ENCODE measurements around the gene BCAP31. TPM values are rescaled to one million over a fixed set of nuclear protein-coding genes. Genes with fewer than 3 reads are reported as not detected.

The BCAP31 gene
- total and polyA plus RNA-seq, 2 of the 13 experiments (the other 11 are each of a cell fraction or from before 2014, with no cell fraction given), result 139 to 178 TPM

DNA sequence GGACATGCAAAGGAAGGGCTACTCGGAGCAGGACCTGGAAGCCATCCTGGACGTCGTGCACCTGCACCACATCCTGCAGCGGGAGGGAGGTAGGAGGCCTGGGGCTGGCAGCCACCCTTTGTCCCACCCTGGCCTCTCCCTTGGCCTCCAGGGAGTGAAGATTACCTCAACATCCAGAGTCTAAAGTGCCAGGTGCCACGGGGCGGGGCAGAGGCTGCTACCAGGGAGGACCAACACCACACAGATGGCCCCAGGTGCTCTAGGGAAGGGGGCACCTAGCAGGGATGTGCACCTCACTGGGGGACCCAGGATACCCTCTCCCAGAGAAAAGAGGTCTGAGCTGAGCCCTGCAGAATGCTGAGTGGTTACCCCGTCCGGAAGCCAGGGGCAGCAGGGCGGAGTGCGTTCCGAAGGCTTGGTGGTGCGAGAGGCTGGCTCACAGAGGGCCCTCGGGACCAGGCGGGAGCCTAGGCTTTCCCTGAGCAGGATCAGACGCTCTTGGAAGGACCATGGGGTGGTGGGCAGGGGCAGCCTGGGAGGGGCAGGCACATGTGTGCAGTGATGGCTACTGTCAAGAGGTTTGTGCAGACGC lies 16.5 kb upstream of the BCAP31 start (continued):
- TF ChIP-seq, protein P1, sequence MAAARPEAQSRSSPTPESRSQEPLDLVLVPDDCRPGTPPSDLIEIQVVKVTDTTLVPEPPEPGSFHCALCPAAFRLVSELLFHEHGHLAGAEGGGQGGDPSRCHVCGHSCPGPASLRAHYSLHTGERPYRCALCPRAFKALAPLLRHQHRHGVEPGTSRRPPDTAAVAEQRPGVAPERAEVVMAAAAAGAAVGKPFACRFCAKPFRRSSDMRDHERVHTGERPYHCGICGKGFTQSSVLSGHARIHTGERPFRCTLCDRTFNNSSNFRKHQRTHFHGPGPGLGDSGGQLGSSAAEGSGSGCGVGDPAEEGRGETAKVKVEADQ (CRISPR knock-in tag; IDR thresholded peaks at IDR 0.05; ENCODE audit: borderline replicate concordance), result no peak

DNA sequence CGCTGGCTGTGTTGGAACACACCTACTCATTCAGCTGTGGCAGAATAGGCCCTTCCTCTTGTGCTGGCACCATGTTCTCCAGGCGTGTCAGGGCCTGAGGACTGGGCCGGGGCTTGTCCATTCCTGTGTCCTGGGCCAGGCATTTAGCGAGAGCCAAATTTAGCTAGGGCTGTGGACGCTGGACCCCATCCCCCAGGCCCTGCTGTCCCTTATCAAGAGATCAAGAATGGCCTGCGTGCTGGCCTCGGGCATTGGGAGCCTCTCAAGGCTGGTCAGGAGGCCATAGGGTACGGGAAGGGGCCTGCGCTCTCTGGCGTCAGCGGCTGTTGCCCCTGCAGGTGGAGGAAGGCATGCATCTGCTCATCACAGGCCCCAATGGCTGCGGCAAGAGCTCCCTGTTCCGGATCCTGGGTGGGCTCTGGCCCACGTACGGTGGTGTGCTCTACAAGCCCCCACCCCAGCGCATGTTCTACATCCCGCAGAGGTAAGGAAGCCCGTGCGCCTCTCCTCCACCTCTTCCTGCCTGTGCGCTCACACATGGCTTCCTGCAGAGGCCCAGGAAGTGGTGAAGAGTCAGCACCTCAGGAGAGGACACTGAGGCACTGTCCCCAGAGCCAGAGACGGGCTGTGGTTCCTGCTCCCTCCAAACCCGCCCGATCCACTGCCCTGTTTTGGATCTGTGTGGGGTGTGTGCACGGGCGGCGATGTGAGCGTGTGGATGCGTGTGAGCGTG lies 15.7 kb upstream of the BCAP31 start:
- no peak for FAIRE-seq
- CTCF ChIA-PET (ENCODE audit: low intra/inter-chr PET ratio, low total read pairs), result no interaction called here
- intact Hi-C loops (cut with micrococcal nuclease; ENCODE audit: unreplicated experiment) (no loop called here), in situ Hi-C loops (cut with HindIII; ENCODE audit: extremely low pct_ligation_motif_present, low pct_unique_long_range_greater_than_20kb) (no loop called here)
- Histone ChIP-seq H3K79me2 (ENCODE audit: insufficient read depth, low read length) (no peaks in the 10 kb centered on the region), H3K36me3 (replicated peaks in 1 of 2; ENCODE audit: control insufficient read depth in 1 of 2, insufficient read depth in 2 of 2, low read length in 2 of 2) (0 out of 5 replicates have a peak, but pooled peaks cover 0 to 3% of the 10 kb centered on the region in 2 experiments), H3K4me2 (ENCODE audit: low read depth, low read length) (no peak overlapping the region), H3K27me3 (ENCODE audit: control insufficient read depth in 1 of 2, insufficient read depth in 2 of 2, low read length in 2 of 2) (no peaks in the 10 kb centered on the region), H3K9ac (ENCODE audit: insufficient read depth, low read depth, low read length) (no peak overlapping the region), H3K4me3 (replicated peaks in 1 of 3; ENCODE audit: insufficient read depth in 1 of 3, low read depth in 2 of 3, low read length in 3 of 3) (no peak overlapping the region), H3K9me3 (ENCODE audit: low read length) (no peaks in the 10 kb centered on the region), H4K20me1 (ENCODE audit: insufficient read depth, low read length) (no peaks in the 10 kb centered on the region), H3K4me1 (ENCODE audit: insufficient read depth, low read length) (no peaks in the 10 kb centered on the region), H3K27ac (ENCODE audit: extremely low read length, insufficient read depth, low read length) (no peak overlapping the region), H2AFZ (ENCODE audit: low read length) (no peak overlapping the region)
- no peak for ATAC-seq
- TF ChIP-seq RBFOX2 (IDR thresholded peaks at IDR 0.05; ENCODE audit: low read depth, low read length), result 0 out of 2 replicates have a peak, but pooled peaks have one; percentile 28
- no peak for TF ChIP-seq ZNF205 (CRISPR knock-in tag; IDR thresholded peaks at IDR 0.05)
- POLR2A ChIA-PET, result no interaction called here
- BruUV-seq (replicated peaks), result no TSS peak
- no peak for DNase-seq (ENCODE audit: low spot score)
- WGBS (ENCODE audit: low lambda C conversion rate), result no CpG with 5 or more reads among the region's 29 CpGs

DNA sequence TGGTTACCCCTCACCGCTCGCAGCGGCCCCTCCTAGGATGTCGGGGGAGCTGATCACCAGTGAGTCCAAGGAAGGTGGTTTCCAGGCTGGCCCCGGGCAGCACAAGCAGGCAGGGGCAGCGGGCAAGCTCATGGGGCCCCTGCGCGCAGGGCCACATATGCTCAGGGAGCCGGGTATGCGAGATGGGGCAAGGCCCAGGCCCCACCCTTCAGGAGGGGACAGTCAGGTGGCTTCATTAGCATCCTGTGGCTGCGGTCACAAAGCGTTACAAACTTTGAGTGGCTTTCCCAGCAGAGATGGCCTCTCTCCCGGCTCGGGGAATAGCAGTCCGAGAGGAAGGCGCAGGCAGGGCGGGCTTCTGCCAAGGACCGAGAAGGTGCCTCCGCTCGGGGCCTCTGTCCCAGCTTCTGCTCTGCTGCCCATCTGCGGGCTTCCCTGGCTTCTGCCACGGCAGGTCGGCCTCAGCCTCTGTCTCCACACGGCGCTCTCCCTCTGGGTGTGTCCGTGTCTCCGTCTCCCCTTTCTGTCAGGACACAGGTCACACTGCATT lies 13.9 kb upstream of the BCAP31 start:
- in situ Hi-C loops (cut with HindIII; ENCODE audit: extremely low pct_ligation_motif_present, low pct_unique_long_range_greater_than_20kb) (no loop called here), intact Hi-C loops (cut with micrococcal nuclease; ENCODE audit: unreplicated experiment) (no loop called here)
- DNase-seq (ENCODE audit: low spot score) (no peak), FAIRE-seq (no peak), ATAC-seq (no peak)
- H3K27ac ChIP-seq (ENCODE audit: extremely low read length, insufficient read depth, low read length), result no peak overlapping the region
- 0 out of 5 replicates have a peak, but pooled peaks cover 0 to 3% of the 10 kb centered on the region in 2 experiments for H3K36me3 ChIP-seq (replicated peaks in 1 of 2; ENCODE audit: control insufficient read depth in 1 of 2, insufficient read depth in 2 of 2, low read length in 2 of 2)
- no peak overlapping the region for H3K9ac ChIP-seq (ENCODE audit: insufficient read depth, low read depth, low read length)
- peaks cover 6% of the 10 kb centered on the region; the same call in 1 of the 2 replicates for H3K4me1 ChIP-seq (ENCODE audit: insufficient read depth, low read length)
- POLR2A ChIA-PET, result no interaction called here
- CTCF ChIA-PET (ENCODE audit: low intra/inter-chr PET ratio, low total read pairs), result no interaction called here
- no CpG with 5 or more reads among the region's 27 CpGs for WGBS (ENCODE audit: low lambda C conversion rate)
- H3K4me2 ChIP-seq (ENCODE audit: low read depth, low read length), result no peak overlapping the region
- no peaks in the 10 kb centered on the region for H3K27me3 ChIP-seq (ENCODE audit: control insufficient read depth in 1 of 2, insufficient read depth in 2 of 2, low read length in 2 of 2)
- H3K4me3 ChIP-seq (replicated peaks in 1 of 3; ENCODE audit: insufficient read depth in 1 of 3, low read depth in 2 of 3, low read length in 3 of 3), result no peak overlapping the region
- no peaks in the 10 kb centered on the region for H3K79me2 ChIP-seq (ENCODE audit: insufficient read depth, low read length)
- no peak overlapping the region for H2AFZ ChIP-seq (ENCODE audit: low read length)
- BruUV-seq (replicated peaks), result no TSS peak
- H3K9me3 ChIP-seq (ENCODE audit: low read length), result no peaks in the 10 kb centered on the region
- TF ChIP-seq RBFOX2 (IDR thresholded peaks at IDR 0.05; ENCODE audit: low read depth, low read length) (0 out of 2 replicates have a peak, but pooled peaks have one; percentile 33), SIN3B (IDR thresholded peaks at IDR 0.05; ENCODE audit: low read length) (no peak), NFYC (CRISPR knock-in tag; IDR thresholded peaks at IDR 0.05) (no peak), ZNF343 (CRISPR knock-in tag; IDR thresholded peaks at IDR 0.05) (no peak)
- H4K20me1 ChIP-seq (ENCODE audit: insufficient read depth, low read length), result no peaks in the 10 kb centered on the region

All from HepG2 (cell line).